Spleen (tissue), 11 donors: Measurements from ENCODE around the gene ZNF763. TPM values are rescaled to one million over a fixed set of nuclear protein-coding genes. Genes with fewer than 3 reads are reported as not detected.

ENCODE experiments used
- DNase-seq: peaks from one replicate; pipeline ENCODE4 v3.0.0-alpha.2; 2020
- H3K27ac ChIP-seq, 8 donors: fragments of 200-600 bp; sonication (generic) in 7 of 8; 1 replicate in 4 of 8; 2 replicates in 4 of 8; pipeline versions ENCODE4 v1.5.0 to v1.8.0; 2016 to 2021; ENCODE audit warnings: inconsistent platforms in 4 of 8, mild to moderate bottlenecking in 4 of 8, moderate library complexity in 1 of 8
- H3K27me3 ChIP-seq, 7 donors: fragments of 200-600 bp; sonication (generic) in 6 of 7; replicated peaks in 1 of 7; 1 replicate in 4 of 7; 2 replicates in 3 of 7; pipeline versions ENCODE4 v1.5.0 to v1.8.0; 2016 to 2021; ENCODE audit warnings: inconsistent platforms in 3 of 7, mild to moderate bottlenecking in 1 of 7
- H3K36me3 ChIP-seq, 6 donors: fragments of 200-600 bp; sonication (generic) in 5 of 6; 1 replicate in 4 of 6; 2 replicates in 2 of 6; pipeline versions ENCODE4 v1.5.0 to v1.8.0; 2016 to 2021; ENCODE audit warnings: inconsistent platforms in 2 of 6
- H3K4me1 ChIP-seq, 6 donors: fragments of 200-600 bp; sonication (generic) in 5 of 6; 1 replicate in 3 of 6; 2 replicates in 3 of 6; pipeline versions ENCODE4 v1.5.0 to v1.8.0; 2016 to 2021; ENCODE audit warnings: inconsistent platforms in 3 of 6
- H3K4me3 ChIP-seq, 8 donors: fragments of 200-600 bp; sonication (generic) in 7 of 8; 1 replicate in 4 of 8; 2 replicates in 4 of 8; pipeline versions ENCODE4 v1.5.0 to v1.8.0; 2016 to 2021; ENCODE audit warnings: inconsistent platforms in 4 of 8, mild to moderate bottlenecking in 4 of 8, moderate library complexity in 2 of 8
- H3K9me3 ChIP-seq, 8 donors: fragments of 200-600 bp; sonication (generic) in 7 of 8; 1 replicate in 4 of 8; 2 replicates in 4 of 8; pipeline versions ENCODE4 v1.5.0 to v1.8.0; 2016 to 2021; ENCODE audit warnings: inconsistent platforms in 4 of 8
- CTCF ChIP-seq, 11 experiments: fragments of 200-600 bp in 7 of 11; fragments of 450-650 bp in 4 of 11; sonication (generic) in 4 of 11; IDR thresholded peaks in 8 of 11; conservative IDR thresholded peaks in 3 of 11; 1 replicate in 7 of 11; 2 replicates in 4 of 11; pipeline versions ENCODE4 v1.4.0 to v1.8.0; 2016 to 2021; ENCODE audit warnings: antibody characterized with exemption in 11 of 11, inconsistent platforms in 4 of 11, mild to moderate bottlenecking in 1 of 11
- POLR2A ChIP-seq, 3 donors: fragments of 450-650 bp; IDR thresholded peaks; one replicate each; pipeline ENCODE4 v1.5.1; 2017; ENCODE audit warnings: antibody characterized with exemption in 3 of 3, mild to moderate bottlenecking in 1 of 3
- POLR2AphosphoS5 ChIP-seq, 3 donors: sonication (generic); formaldehyde crosslinking; IDR thresholded peaks; one replicate each; pipeline ENCODE4 v1.5.1; 2017; ENCODE audit warnings: antibody characterized with exemption in 3 of 3
- WGBS, 5 donors: extraction: QIAGEN DNeasy Blood & Tissue Kit in 3 of 5; methylation state at CpG; one replicate each; pipeline versions ENCODE4 v1.1.5 to v1.1.7; 2013 to 2018; 5-methylcytosine and 5-hydroxymethylcytosine counted together
- intact Hi-C: fragments of 100-400 bp; cut with DNase I; formaldehyde crosslinking; loops from one replicate; pipeline ENCODE4 v1.15.0; 2023; ENCODE audit warnings: low total_unique reads
- polyA plus RNA-seq, 3 donors: library from polyadenylated mRNA; stranded (reverse); fragments of 200-250 nt; gene quantifications; one replicate each; pipeline ENCODE4 v1.2.1, GENCODE V29; 2013
- small RNA-seq, 4 donors: library from RNA; depleted of rRNA; stranded (forward); fragments of <200 nt; gene quantifications; one replicate each; pipeline ENCODE3, GENCODE V24; 2016
- total RNA-seq, 7 donors: library from RNA; depleted of rRNA in 3 of 7; stranded (reverse); fragments of >200 nt in 3 of 7; fragmentation: NEBNext Ultra II Directional in 4 of 7; extraction: Animal tissue kit (Norgen Biotek cat#: 25700) in 4 of 7; gene quantifications; one replicate each; pipeline versions ENCODE4 v1.1.0 to v1.2.1, GENCODE V29; 2016 to 2021
- donor health status: healthy with polysubstance abuse.
- donor health status: DM: no; HTN: no; CAD: no; lungs with moderate emphysema.
- donor health status: DM: no; HTN: no; CAD: no.
- donor health status: Bipolar disorder and iron deficiency.
- donor health status: healthy.
- donor health status: DM: no; HTN: no; CAD: no.
- donor health status: DM: yes; HTN: yes; CAD: no.

Gene ZNF763
- total and polyA plus RNA-seq, 10 donors: 3.7 to 10.7 (median 6.7) TPM

GRCh38 chr19:12015015-12015752 lies 50.3 kb downstream of the ZNF763 start:
- Histone ChIP-seq H3K27ac (no peak overlapping the region), H3K27me3 (no peaks in the 10 kb centered on the region), H3K36me3 (peaks cover 2 to 99% (median 55%) of the 10 kb centered on the region in 6 donors), H3K9me3 (peaks cover 28 to 100% (median 100%) of the 10 kb centered on the region in 8 donors), H3K4me1 (no peaks in the 10 kb centered on the region), H3K4me3 (peak overlapping the region in 1 of 8 donors; percentile 19)
- no peak for DNase-seq
- intact Hi-C loops: no loop called here
- TF ChIP-seq CTCF (IDR thresholded peaks at IDR 0.05 in 8 of 11, conservative IDR thresholded peaks at IDR 0.05 in 3 of 11) (no peak), POLR2AphosphoS5 (IDR thresholded peaks at IDR 0.05) (no peak), POLR2A (IDR thresholded peaks at IDR 0.05) (no peak)
- WGBS, 5 donors: 93 to 98% (median 97%) methylated on average over 9 of the region's 9 CpGs

GRCh38 chr19:12015753-12016116 lies 50.9 kb downstream of the ZNF763 start:
- H3K36me3 ChIP-seq: peaks cover 2 to 95% (median 55%) of the 10 kb centered on the region in 6 donors
- intact Hi-C loops: no loop called here
- H3K27ac ChIP-seq: no peak overlapping the region
- H3K9me3 ChIP-seq: peaks cover 28 to 100% (median 100%) of the 10 kb centered on the region in 8 donors
- H3K4me3 ChIP-seq: no peak overlapping the region
- no peak for TF ChIP-seq CTCF (IDR thresholded peaks at IDR 0.05 in 8 of 11, conservative IDR thresholded peaks at IDR 0.05 in 3 of 11)
- TF ChIP-seq POLR2A (IDR thresholded peaks at IDR 0.05): no peak
- no peak for TF ChIP-seq POLR2AphosphoS5 (IDR thresholded peaks at IDR 0.05)
- DNase-seq: no peak
- H3K4me1 ChIP-seq: no peaks in the 10 kb centered on the region
- H3K27me3 ChIP-seq: no peaks in the 10 kb centered on the region
- WGBS, 5 donors: 92 to 95% (median 94%) methylated on average over 2 of the region's 2 CpGs

Small RNA genes within 50 kb of the gene (small RNA-seq; reads per million reads assigned to genes)
- 0 reads per million in 4 donors for gene RNA5SP464
- 0 reads per million in 4 donors for gene RNA5SP465

Other genes with a start within 250 kb of the ZNF763 start
- 1 to 10 TPM; 2.9 to 5.2 (median 4.2) TPM for gene ZNF823, start 226.1 kb upstream of the ZNF763 start, total RNA-seq
- 1 to 10 TPM; 1.3 to 2.1 (median 1.8) TPM for gene ZNF823, start 226.1 kb upstream of the ZNF763 start, polyA plus RNA-seq
- gene ZNF441, start 198.0 kb upstream of the ZNF763 start, total RNA-seq: 10 to 100 TPM in 6 of 7 donors, 1 to 10 TPM in 1; 8.0 to 17.4 (median 12.6) TPM
- 1 to 10 TPM; 5.0 to 8.1 (median 6.2) TPM for gene ZNF441, start 198.0 kb upstream of the ZNF763 start, polyA plus RNA-seq
- 1 to 10 TPM; 1.2 to 3.5 (median 2.6) TPM for gene ZNF491, start 166.5 kb upstream of the ZNF763 start, total RNA-seq
- gene ZNF491, start 166.5 kb upstream of the ZNF763 start, polyA plus RNA-seq: under 1 TPM; 0.61 to 0.86 (median 0.68) TPM
- 10 to 100 TPM; 12.7 to 19.0 (median 17.5) TPM for gene ZNF440, start 150.8 kb upstream of the ZNF763 start, total RNA-seq
- gene ZNF440, start 150.8 kb upstream of the ZNF763 start, polyA plus RNA-seq: 1 to 10 TPM; 2.6 to 4.8 (median 2.7) TPM
- gene ZNF439, start 116.3 kb upstream of the ZNF763 start, total RNA-seq: 10 to 100 TPM; 14.1 to 19.4 (median 15.9) TPM
- gene ZNF439, start 116.3 kb upstream of the ZNF763 start, polyA plus RNA-seq: 10 to 100 TPM; 10.2 to 16.7 (median 11.3) TPM
- 10 to 100 TPM in 1 of 7 donors, 1 to 10 TPM in 6; 3.1 to 11.0 (median 5.9) TPM for gene ZNF69, start 77.3 kb upstream of the ZNF763 start, total RNA-seq
- 1 to 10 TPM; 1.8 to 3.4 (median 2.9) TPM for gene ZNF69, start 77.3 kb upstream of the ZNF763 start, polyA plus RNA-seq
- 10 to 100 TPM; 20.1 to 34.0 (median 25.5) TPM for gene ZNF700, start 39.9 kb upstream of the ZNF763 start, total RNA-seq
- 10 to 100 TPM; 12.2 to 31.7 (median 14.8) TPM for gene ZNF700, start 39.9 kb upstream of the ZNF763 start, polyA plus RNA-seq
- gene ZNF433, start 70.6 kb downstream of the ZNF763 start, total RNA-seq: 1 to 10 TPM; 3.4 to 7.7 (median 6.4) TPM
- gene ZNF433, start 70.6 kb downstream of the ZNF763 start, polyA plus RNA-seq: 1 to 10 TPM; 2.4 to 4.7 (median 3.3) TPM
- gene ZNF878, start 87.9 kb downstream of the ZNF763 start, total RNA-seq: under 1 TPM in 2 of 7 donors, not detected in 5; 0.20 to 0.36 TPM
- gene ZNF878, start 87.9 kb downstream of the ZNF763 start, polyA plus RNA-seq: under 1 TPM in 2 of 3 donors, not detected in 1; 0.05 to 0.10 TPM
- 10 to 100 TPM in 3 of 7 donors, 1 to 10 TPM in 4; 7.1 to 14.5 (median 9.9) TPM for gene ZNF844, start 99.7 kb downstream of the ZNF763 start, total RNA-seq
- gene ZNF844, start 99.7 kb downstream of the ZNF763 start, polyA plus RNA-seq: 1 to 10 TPM; 2.0 to 3.9 (median 2.7) TPM
- 1 to 10 TPM; 3.1 to 5.5 (median 4.1) TPM for gene ZNF20, start 175.3 kb downstream of the ZNF763 start, total RNA-seq
- 1 to 10 TPM; 2.0 to 2.8 (median 2.7) TPM for gene ZNF20, start 175.3 kb downstream of the ZNF763 start, polyA plus RNA-seq
- 1 to 10 TPM; 4.0 to 7.9 (median 5.6) TPM for gene ZNF625, start 191.7 kb downstream of the ZNF763 start, total RNA-seq
- gene ZNF625, start 191.7 kb downstream of the ZNF763 start, polyA plus RNA-seq: 1 to 10 TPM; 1.2 to 3.6 (median 2.0) TPM
- 10 to 100 TPM; 16.3 to 20.1 (median 17.8) TPM for gene ZNF136, start 198.1 kb downstream of the ZNF763 start, total RNA-seq
- gene ZNF136, start 198.1 kb downstream of the ZNF763 start, polyA plus RNA-seq: 1 to 10 TPM; 5.5 to 7.4 (median 5.6) TPM